ENCODE measurements around the gene TMEM108. TPM values are rescaled to one million over a fixed set of nuclear protein-coding genes. Genes with fewer than 3 reads are reported as not detected.

Gene TMEM108
- total RNA-seq (2022; extraction: Qiagen RNA extraction), result not detected in 5 replicates

GRCh38 chr3:133038089-133038730 is at the start of gene TMEM108:
Gene TMEM108 (plus strand): TSS chr3:133038391.

GRCh38 chr3:133400006-133400515 is 361.9 kb downstream of the TMEM108 start, which contains the start of gene BFSP2:
Gene BFSP2 (plus strand): TSS chr3:133400056. CDS start chr3:133400084, 28 bp downstream.

Data from A549 treated with Hydrocortisone at 1 μM for 4 hours (cell line).